Coronary artery (tissue), 2 donors: ENCODE data around the gene FRAS1.
"Not testable (repeated sequence)": the region's sequence is repeated elsewhere in the genome, so short reads cannot be mapped to it uniquely, and the experiment has no call there.

Source experiments
- DNase-seq: peaks from one replicate; pipeline ENCODE4 v3.0.0-alpha.2; 2017; ENCODE audit warnings: low spot score
- H3K27ac ChIP-seq, 2 donors: fragments of 200-600 bp; sonication (generic); one replicate each; pipeline ENCODE4 v1.5.1; 2016 to 2019
- H3K4me3 ChIP-seq: fragments of 200-600 bp; sonication (generic); 2 replicates; pipeline ENCODE4 v1.5.1; 2016; ENCODE audit warnings: mild to moderate bottlenecking, moderate library complexity
- CTCF ChIP-seq: fragments of 200-600 bp; sonication (generic); IDR thresholded peaks from one replicate; pipeline ENCODE4 v1.5.1; 2019; ENCODE audit warnings: antibody characterized with exemption

FRAS1 gene

GRCh38 chr4:78247536-78248285 is 190.6 kb downstream of the FRAS1 start:
- no peak overlapping the region for H3K27ac ChIP-seq
- TF ChIP-seq CTCF = no peak
- no peak for DNase-seq

GRCh38 chr4:78250500-78250899 is 193.4 kb downstream of the FRAS1 start:
- no peak for DNase-seq
- H3K4me3 ChIP-seq = no peak overlapping the region
- no peak for TF ChIP-seq CTCF
- H3K27ac ChIP-seq = no peak overlapping the region

More at GRCh38 chr4:78247536-78248285, 190.6 kb downstream of the FRAS1 start:
- H3K4me3 ChIP-seq = no peak overlapping the region

- H3K27ac ChIP-seq, DNase-seq, H3K4me3 ChIP-seq: not testable (repeated sequence)
These were observed 195.7 kb downstream of the FRAS1 start for GRCh38 chr4:78252773-78253172.

GRCh38 chr4:78254893-78255292 is 197.8 kb downstream of the FRAS1 start:
- Histone ChIP-seq H3K4me3 (no peak overlapping the region), H3K27ac (no peak overlapping the region)
- no peak for TF ChIP-seq CTCF
- DNase-seq = no peak

- DNase-seq = no peak
- TF ChIP-seq CTCF = no peak
These were observed 207.9 kb downstream of the FRAS1 start for GRCh38 chr4:78265006-78265405.

GRCh38 chr4:78267790-78268189 is 210.7 kb downstream of the FRAS1 start:
- no peak for TF ChIP-seq CTCF
- no peak for DNase-seq
- Histone ChIP-seq H3K27ac (no peak overlapping the region), H3K4me3 (no peak overlapping the region)

More at GRCh38 chr4:78265006-78265405, 207.9 kb downstream of the FRAS1 start:
- no peak overlapping the region for H3K27ac ChIP-seq
- no peak overlapping the region for H3K4me3 ChIP-seq

GRCh38 chr4:78268597-78268996 is 211.5 kb downstream of the FRAS1 start:
- H3K27ac ChIP-seq = no peak overlapping the region
- no peak for DNase-seq
- TF ChIP-seq CTCF = no peak
- no peak overlapping the region for H3K4me3 ChIP-seq

GRCh38 chr4:78275450-78275849 is 218.3 kb downstream of the FRAS1 start:
- not testable (repeated sequence) for H3K27ac ChIP-seq, H3K4me3 ChIP-seq

More at GRCh38 chr4:78275450-78275849, 218.3 kb downstream of the FRAS1 start:
- not testable (repeated sequence) for DNase-seq
